K562 (cell line): ENCODE data around the gene TRMT2A. TPM values are rescaled to one million over a fixed set of nuclear protein-coding genes. Genes with fewer than 3 reads are reported as not detected.
A peak's percentile ranks its signal among the peaks of the same experiment; 100 is the strongest.

Source experiments
- BCLAF1 ChIP-seq, 2 experiments: fragments of 450-650 bp in 1 of 2; IDR thresholded peaks; 2 replicates each; pipeline ENCODE4 v1.6.1; 2011 to 2017; ENCODE audit warnings: low read depth in 2 of 2, antibody characterized with exemption in 1 of 2, borderline replicate concordance in 1 of 2, low read length in 1 of 2, mild to moderate bottlenecking in 1 of 2, mixed read lengths in 1 of 2; ENCODE audit not compliant: control insufficient read depth in 1 of 2
- DMBX1 ChIP-seq: fragments of 250-450 bp; sonication (Bioruptor Pico); IDR thresholded peaks from 2 replicates; pipeline ENCODE4 v1.8.0; 2022; ENCODE audit warnings: inconsistent platforms, mild to moderate bottlenecking, moderate library complexity, borderline replicate concordance
- GABPA ChIP-seq: fragments of 200-800 bp; sonication (Bioruptor generic); conservative IDR thresholded peaks from 2 replicates; pipeline ENCODE4 v1.6.1; 2016; ENCODE audit warnings: low read depth, missing genetic modification characterization, missing compliant biosample characterization
- NEUROD1 ChIP-seq: fragments of 150-350 bp; IDR thresholded peaks from 2 replicates; pipeline ENCODE4 v1.6.1; 2014; ENCODE audit warnings: borderline replicate concordance, low read length, low read depth; ENCODE audit not compliant: partially characterized antibody
- PHF20 ChIP-seq: fragments of 450-650 bp; IDR thresholded peaks from 2 replicates; pipeline ENCODE4 v1.6.1; 2018; ENCODE audit not compliant: partially characterized antibody
- RBM22 ChIP-seq: fragments of 200-400 bp; formaldehyde crosslinking; IDR thresholded peaks from 2 replicates; pipeline ENCODE4 v1.6.1; 2018; ENCODE audit warnings: low read length, low read depth; ENCODE audit not compliant: poor library complexity, severe bottlenecking
- RCOR1 ChIP-seq, 2 experiments: IDR thresholded peaks; 2 replicates each; pipeline ENCODE4 v1.6.1; 2012; ENCODE audit warnings: low read depth in 2 of 2, low read length in 2 of 2, borderline replicate concordance in 1 of 2, improper control_type of control experiment in 1 of 2
- SIRT6 ChIP-seq: IDR thresholded peaks from one replicate; pipeline ENCODE4 v1.6.1; 2012; ENCODE audit warnings: low read depth, mild to moderate bottlenecking, control low read depth, inconsistent platforms, low read length, moderate library complexity
- SMC3 ChIP-seq: conservative IDR thresholded peaks from 2 replicates; pipeline ENCODE4 v1.6.1; 2011; ENCODE audit warnings: low read depth, low read length, improper control_type of control experiment; ENCODE audit not compliant: insufficient read depth
- TBP ChIP-seq: optimal IDR thresholded peaks from 2 replicates; pipeline ENCODE3; 2011; ENCODE audit warnings: low read depth, low read length, improper control_type of control experiment
- THRA ChIP-seq: fragments of 450-650 bp; IDR thresholded peaks from 2 replicates; pipeline ENCODE4 v1.6.1; 2017; ENCODE audit warnings: mild to moderate bottlenecking, moderate library complexity
- TRIM25 ChIP-seq: fragments of 450-650 bp; IDR thresholded peaks from 2 replicates; pipeline ENCODE4 v1.7.0; 2016; ENCODE audit warnings: borderline replicate concordance
- ZC3H4 ChIP-seq: sonication (generic); formaldehyde crosslinking; IDR thresholded peaks from 2 replicates; pipeline ENCODE4 v1.9.0; 2021; ENCODE audit warnings: missing genetic modification reagents, borderline replicate concordance
- ZNF12 ChIP-seq: sonication (generic); formaldehyde crosslinking; IDR thresholded peaks from 2 replicates; pipeline ENCODE4 v1.4.0; 2020; ENCODE audit warnings: mild to moderate bottlenecking, missing genetic modification reagents
- ZNF57 ChIP-seq: fragments of 450-650 bp; formaldehyde crosslinking; IDR thresholded peaks from 2 replicates; pipeline ENCODE4 v1.4.0; 2020; ENCODE audit warnings: mild to moderate bottlenecking, moderate library complexity
- ZNF584 ChIP-seq: fragments of 200-800 bp; sonication (Bioruptor generic); IDR thresholded peaks from 2 replicates; pipeline ENCODE4 v1.6.1; 2016; ENCODE audit warnings: low read depth, mild to moderate bottlenecking, missing genetic modification characterization, missing compliant biosample characterization
- ZNF592 ChIP-seq: fragments of 450-650 bp; IDR thresholded peaks from 2 replicates; pipeline ENCODE4 v1.6.1; 2017; ENCODE audit warnings: antibody characterized with exemption, mild to moderate bottlenecking
- ZNF668 ChIP-seq: fragments of 250-450 bp; sonication (Bioruptor Pico); IDR thresholded peaks from 2 replicates; pipeline ENCODE4 v1.8.0; 2022; ENCODE audit warnings: mild to moderate bottlenecking, inconsistent platforms
- polyA plus RNA-seq, 8 experiments: library from polyadenylated mRNA; depleted of rRNA in 4 of 8; stranded (reverse) in 5 of 8; unstranded in 3 of 8; fragments of >200 nt; fragmentation: Nextera tagmentation in 2 of 8; fragmentation: Illumina TruSeq in 1 of 8; extraction: Ambion mirVana in 2 of 8; extraction: Trizol in 1 of 8; gene quantifications; 2 replicates each; pipeline versions ENCODE4 v1.2.1 to v1.2.3, GENCODE V29; 2011 to 2014; ENCODE audit warnings: inconsistent platforms in 1 of 8, missing spikeins in 1 of 8
- total RNA-seq, 7 experiments: library from RNA; depleted of rRNA in 6 of 7; stranded (reverse); fragments of >200 nt in 6 of 7; fragmentation: Illumina TruSeq in 2 of 7; extraction: Trizol in 2 of 7; gene quantifications; 2 replicates each; pipeline versions ENCODE4 v1.2.1 to v1.2.3, GENCODE V29; 2011 to 2021; ENCODE audit warnings: low replicate concordance in 1 of 7

Gene TRMT2A
- total and polyA plus RNA-seq, 9 of the 15 experiments (the other 6 are each of a cell fraction or from before 2014, with no cell fraction given) = 1.6 to 265 (median 140) TPM

- TF ChIP-seq ZNF584 (CRISPR knock-in tag) = no peak
- no peak for TF ChIP-seq GABPA (tag)
- no peak for TF ChIP-seq NEUROD1
- TF ChIP-seq ZNF668 (CRISPR knock-in tag) = no peak
- no peak for TF ChIP-seq TRIM25
- peak; percentile 13; the same call in 1 of the 2 replicates for TF ChIP-seq ZC3H4
- no peak for TF ChIP-seq ZNF57 (CRISPR knock-in tag)
- TF ChIP-seq PHF20 = no peak
- TF ChIP-seq ZNF12 = peak; percentile 33; the same call in 1 of the 2 replicates
- TF ChIP-seq ZNF592 = no peak
- no peak for TF ChIP-seq SMC3
- no peak for TF ChIP-seq RCOR1 (IDR thresholded peaks at IDR 0.05; ENCODE audit: borderline replicate concordance in 1 of 2, low read depth in 2 of 2, low read length in 2 of 2)
- no peak for TF ChIP-seq DMBX1 (CRISPR knock-in tag)
- no peak for TF ChIP-seq SIRT6
- no peak for TF ChIP-seq BCLAF1 (IDR thresholded peaks at IDR 0.05; ENCODE audit: borderline replicate concordance in 1 of 2, control insufficient read depth in 1 of 2, low read depth in 2 of 2, low read length in 1 of 2)
- TF ChIP-seq RBM22 = no peak
- no peak for TF ChIP-seq THRA
- TF ChIP-seq TBP = no peak
These were observed 36.9 kb upstream of the TRMT2A start (continued) for GRCh38 chr22:20153945-20154344.
